ENCODE measurements around the gene TLCD2. TPM values are rescaled to one million over a fixed set of nuclear protein-coding genes. Genes with fewer than 3 reads are reported as not detected.
A peak's percentile ranks its signal among the peaks of the same experiment; 100 is the strongest.

TLCD2 gene
- under 1 TPM; 0.20 to 0.30 TPM for total RNA-seq

GRCh38 chr17:1709971-1710806, at the start of gene TLCD2:
TSS of gene TLCD2 (minus strand) at chr17:1710377. CDS start at chr17:1710242, 135 bp downstream.
- ATAC-seq (ENCODE audit: low read depth) = peak; percentile 28

GRCh38 chr17:1759529-1759928, 49.4 kb upstream of the TLCD2 start:
- peaks cover 17% of the 10 kb centered on the region for H3K4me1 Mint-ChIP-seq
- POLR2A ChIA-PET = no interaction called here
- no peak overlapping the region for H3K27ac Mint-ChIP-seq
- DNase-seq (no peak), ATAC-seq (ENCODE audit: low read depth) (no peak)
- no peak overlapping the region for H3K4me3 Mint-ChIP-seq
- H3K27me3 Mint-ChIP-seq = peaks cover 2% of the 10 kb centered on the region
- no peaks in the 10 kb centered on the region for H3K36me3 Mint-ChIP-seq
- H3K9me3 Mint-ChIP-seq = no peaks in the 10 kb centered on the region

More at GRCh38 chr17:1709971-1710806, at the start of gene TLCD2:
- DNase-seq = peak; percentile 52
- POLR2A ChIA-PET = no interaction called here
- H3K27ac Mint-ChIP-seq = no peak within 1 kb of the TSS
- H3K9me3 Mint-ChIP-seq = no peaks in the 10 kb centered on the region
- H3K4me3 Mint-ChIP-seq = peak within 1 kb of the TSS; percentile 57
- H3K36me3 Mint-ChIP-seq = peaks cover 3% of the 10 kb centered on the region
- peaks cover 33% of the 10 kb centered on the region for H3K27me3 Mint-ChIP-seq
- peaks cover 16% of the 10 kb centered on the region for H3K4me1 Mint-ChIP-seq

GRCh38 chr17:1758807-1759206, 48.6 kb upstream of the TLCD2 start:
- no peak overlapping the region for H3K4me3 Mint-ChIP-seq
- POLR2A ChIA-PET = no interaction called here
- H3K27ac Mint-ChIP-seq = no peak overlapping the region
- ATAC-seq (ENCODE audit: low read depth) (no peak), DNase-seq (no peak)
- peaks cover 2% of the 10 kb centered on the region for H3K27me3 Mint-ChIP-seq
- H3K9me3 Mint-ChIP-seq = no peaks in the 10 kb centered on the region
- H3K4me1 Mint-ChIP-seq = peaks cover 10% of the 10 kb centered on the region
- no peaks in the 10 kb centered on the region for H3K36me3 Mint-ChIP-seq

GRCh38 chr17:1755827-1756262, 45.7 kb upstream of the TLCD2 start:
- no peak for ATAC-seq (ENCODE audit: low read depth)
- no peaks in the 10 kb centered on the region for H3K4me1 Mint-ChIP-seq
- no peak for DNase-seq
- no peaks in the 10 kb centered on the region for H3K9me3 Mint-ChIP-seq
- POLR2A ChIA-PET = no interaction called here
- no peaks in the 10 kb centered on the region for H3K36me3 Mint-ChIP-seq
- H3K27ac Mint-ChIP-seq = no peak overlapping the region
- H3K4me3 Mint-ChIP-seq = no peak overlapping the region
- H3K27me3 Mint-ChIP-seq = peaks cover 5% of the 10 kb centered on the region

GRCh38 chr17:1755252-1755826, 45.2 kb upstream of the TLCD2 start:
- Mint-ChIP-seq H3K4me3 (no peak overlapping the region), H3K36me3 (no peaks in the 10 kb centered on the region), H3K4me1 (no peaks in the 10 kb centered on the region), H3K27ac (no peak overlapping the region), H3K27me3 (peaks cover 6% of the 10 kb centered on the region), H3K9me3 (no peaks in the 10 kb centered on the region)
- POLR2A ChIA-PET = no interaction called here
- no peak for ATAC-seq (ENCODE audit: low read depth)
- DNase-seq = no peak

- H3K27ac Mint-ChIP-seq = no peak overlapping the region
- H3K36me3 Mint-ChIP-seq = no peaks in the 10 kb centered on the region
- H3K9me3 Mint-ChIP-seq = no peaks in the 10 kb centered on the region
- no peak for ATAC-seq (ENCODE audit: low read depth)
- H3K4me3 Mint-ChIP-seq = no peak overlapping the region
- peaks cover 6% of the 10 kb centered on the region for H3K27me3 Mint-ChIP-seq
- H3K4me1 Mint-ChIP-seq = no peaks in the 10 kb centered on the region
- DNase-seq = no peak
- POLR2A ChIA-PET = interaction anchor here (1.4 kb wide), 1 partner anchor 9 kb away, joined by 4 read pairs; no protein-coding TSS in a partner anchor
These were observed 44.4 kb upstream of the TLCD2 start for GRCh38 chr17:1754430-1755112.

GRCh38 chr17:1753767-1754429, 43.7 kb upstream of the TLCD2 start:
- Mint-ChIP-seq H3K4me3 (no peak overlapping the region), H3K9me3 (no peaks in the 10 kb centered on the region), H3K4me1 (no peaks in the 10 kb centered on the region), H3K27ac (no peak overlapping the region), H3K27me3 (peaks cover 6% of the 10 kb centered on the region), H3K36me3 (no peaks in the 10 kb centered on the region)
- DNase-seq = no peak
- POLR2A ChIA-PET = interaction anchor here (1.4 kb wide), 1 partner anchor 10 kb away, joined by 4 read pairs; no protein-coding TSS in a partner anchor
- ATAC-seq (ENCODE audit: low read depth) = no peak

GRCh38 chr17:1752425-1753262, 42.5 kb upstream of the TLCD2 start:
- no peaks in the 10 kb centered on the region for H3K9me3 Mint-ChIP-seq
- no peak overlapping the region for H3K4me3 Mint-ChIP-seq
- H3K36me3 Mint-ChIP-seq = no peaks in the 10 kb centered on the region
- H3K4me1 Mint-ChIP-seq = no peaks in the 10 kb centered on the region
- POLR2A ChIA-PET = interaction anchor here (1.2 to 1.3 kb wide), 2 partner anchors 12 to 28 kb away, joined by 3 read pairs; partner anchors contain the start of gene WDR81
- DNase-seq (no peak), ATAC-seq (ENCODE audit: low read depth) (peak; percentile 18)
- peaks cover 4% of the 10 kb centered on the region for H3K27me3 Mint-ChIP-seq
- H3K27ac Mint-ChIP-seq = no peak overlapping the region

- Mint-ChIP-seq H3K4me1 (no peaks in the 10 kb centered on the region), H3K27me3 (peaks cover 4% of the 10 kb centered on the region), H3K36me3 (no peaks in the 10 kb centered on the region), H3K27ac (no peak overlapping the region), H3K9me3 (no peaks in the 10 kb centered on the region), H3K4me3 (no peak overlapping the region)
- no peak for DNase-seq
- POLR2A ChIA-PET = no interaction called here
- no peak for ATAC-seq (ENCODE audit: low read depth)
These were observed 40.5 kb upstream of the TLCD2 start for GRCh38 chr17:1750628-1751027.

GRCh38 chr17:1746975-1747543, 36.9 kb upstream of the TLCD2 start:
- Mint-ChIP-seq H3K27me3 (peaks cover 4% of the 10 kb centered on the region), H3K27ac (no peak overlapping the region), H3K4me1 (no peaks in the 10 kb centered on the region), H3K4me3 (no peak overlapping the region), H3K36me3 (no peaks in the 10 kb centered on the region), H3K9me3 (no peaks in the 10 kb centered on the region)
- no peak for ATAC-seq (ENCODE audit: low read depth)
- POLR2A ChIA-PET = no interaction called here
- DNase-seq = no peak

GRCh38 chr17:1745513-1746020, 35.4 kb upstream of the TLCD2 start:
- H3K4me3 Mint-ChIP-seq = no peak overlapping the region
- no peak overlapping the region for H3K27ac Mint-ChIP-seq
- H3K27me3 Mint-ChIP-seq = no peaks in the 10 kb centered on the region
- H3K4me1 Mint-ChIP-seq = no peaks in the 10 kb centered on the region
- POLR2A ChIA-PET = no interaction called here
- no peaks in the 10 kb centered on the region for H3K36me3 Mint-ChIP-seq
- ATAC-seq (ENCODE audit: low read depth) (no peak), DNase-seq (no peak)
- no peaks in the 10 kb centered on the region for H3K9me3 Mint-ChIP-seq

All from activated naive CD8-positive, alpha-beta T cell treated with anti-CD3 and anti-CD28 coated beads, Interleukin-2, amount 10 ng/mL, durations not matched to agents 7 days and 5 days (primary cell).